IPS-18a (cell line): Measurements from ENCODE around the gene MTA1.

Source experiments
- H3K27ac ChIP-seq: one replicate; pipeline ENCODE4 v1.5.1; 2013; ENCODE audit warnings: low read length
- H3K27me3 ChIP-seq: one replicate; pipeline ENCODE4 v1.6.1; 2013; ENCODE audit warnings: mild to moderate bottlenecking, low read length; ENCODE audit not compliant: control insufficient read depth, insufficient read depth
- H3K36me3 ChIP-seq: one replicate; pipeline ENCODE4 v1.6.1; 2013; ENCODE audit warnings: low read depth, low read length; ENCODE audit not compliant: control insufficient read depth
- H3K4me1 ChIP-seq: one replicate; pipeline ENCODE4 v1.6.1; 2013; ENCODE audit warnings: low read depth, low read length; ENCODE audit not compliant: control insufficient read depth
- H3K4me3 ChIP-seq: one replicate; pipeline ENCODE4 v1.5.1; 2013; ENCODE audit warnings: low read length
- H3K9ac ChIP-seq: one replicate; pipeline ENCODE4 v1.6.1; 2013; ENCODE audit warnings: mild to moderate bottlenecking, low read length, moderate library complexity
- H3K9me3 ChIP-seq: one replicate; pipeline ENCODE4 v1.6.1; 2013; ENCODE audit warnings: low read depth, low read length; ENCODE audit not compliant: control insufficient read depth

Gene MTA1

GRCh38 chr14:105492971-105493871, 73.6 kb downstream of the MTA1 start:
- Histone ChIP-seq H3K27me3 (peaks cover 14% of the 10 kb centered on the region), H3K4me1 (peaks cover 4% of the 10 kb centered on the region), H3K27ac (no peak overlapping the region), H3K9me3 (no peaks in the 10 kb centered on the region), H3K4me3 (no peak overlapping the region), H3K9ac (no peak overlapping the region), H3K36me3 (no peaks in the 10 kb centered on the region)

DNA sequence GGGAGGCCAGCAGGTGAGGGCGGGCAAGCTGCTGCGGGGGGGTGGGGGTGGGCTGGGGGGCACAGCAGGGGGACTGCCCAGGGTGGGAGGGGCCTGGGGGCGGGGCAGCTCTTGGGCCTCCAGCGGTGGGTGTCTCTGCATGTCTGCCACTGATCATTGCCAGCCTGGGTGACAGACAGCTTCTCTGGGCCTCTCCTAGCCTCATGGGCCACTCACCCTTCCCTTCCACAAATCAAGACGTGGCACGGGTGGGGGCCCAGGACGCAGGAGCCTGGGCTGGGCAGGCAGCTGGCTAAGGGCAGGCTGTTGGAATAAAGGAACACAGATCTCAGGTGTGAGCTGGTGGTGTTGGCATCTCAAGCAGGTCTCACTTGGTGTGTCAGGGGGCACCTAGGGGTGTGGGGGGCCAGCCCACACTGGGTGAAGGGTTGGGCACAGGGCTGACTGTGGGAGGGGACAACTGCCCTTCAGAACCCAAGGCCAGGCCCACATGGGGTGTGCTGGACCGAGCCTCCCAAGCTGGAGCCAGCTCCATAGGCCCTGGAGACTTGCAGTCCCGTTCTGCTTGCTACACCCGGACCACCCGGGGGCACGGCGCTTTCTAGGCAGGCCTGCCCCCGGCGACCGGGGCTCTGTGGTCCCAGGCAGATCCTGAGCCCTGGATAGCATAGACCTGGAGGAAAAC, 74.4 kb downstream of the MTA1 start:
- Histone ChIP-seq H3K4me3 (no peak overlapping the region), H3K27me3 (peaks cover 6% of the 10 kb centered on the region), H3K36me3 (no peaks in the 10 kb centered on the region), H3K27ac (no peak overlapping the region), H3K9ac (no peak overlapping the region), H3K9me3 (no peaks in the 10 kb centered on the region), H3K4me1 (peaks cover 4% of the 10 kb centered on the region)

DNA sequence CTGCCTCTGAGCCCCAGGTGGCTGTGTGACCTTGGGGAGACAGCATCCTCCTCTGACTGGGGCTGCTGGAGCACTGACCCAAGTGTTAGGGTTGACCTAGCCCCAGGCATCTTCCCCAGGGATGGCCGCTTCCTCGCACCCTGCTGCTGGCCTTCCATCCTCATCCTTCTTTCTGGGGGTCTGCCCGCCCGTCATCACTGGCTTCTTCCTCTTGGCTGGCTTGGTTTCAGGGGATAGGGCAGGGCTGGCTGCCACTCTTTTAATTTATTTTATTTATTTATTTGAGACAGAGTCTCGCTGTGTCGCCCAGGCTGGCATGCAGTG, 74.9 kb downstream of the MTA1 start:
- Histone ChIP-seq H3K4me3 (no peak overlapping the region), H3K4me1 (no peaks in the 10 kb centered on the region), H3K9me3 (no peaks in the 10 kb centered on the region), H3K27ac (no peak overlapping the region), H3K27me3 (peaks cover under 1% of the 10 kb centered on the region), H3K36me3 (no peaks in the 10 kb centered on the region), H3K9ac (no peak overlapping the region)

- H3K4me1 ChIP-seq: no peaks in the 10 kb centered on the region
- H3K27me3 ChIP-seq: no peaks in the 10 kb centered on the region
- no peak overlapping the region for H3K9ac ChIP-seq
- H3K9me3 ChIP-seq: no peaks in the 10 kb centered on the region
- no peak overlapping the region for H3K27ac ChIP-seq
- no peaks in the 10 kb centered on the region for H3K36me3 ChIP-seq
- H3K4me3 ChIP-seq: no peak overlapping the region
Observed at GRCh38 chr14:105495101-105495989, 75.7 kb downstream of the MTA1 start.

- H3K4me1 ChIP-seq: no peaks in the 10 kb centered on the region
- H3K4me3 ChIP-seq: no peak overlapping the region
- H3K9ac ChIP-seq: no peak overlapping the region
- no peak overlapping the region for H3K27ac ChIP-seq
- H3K9me3 ChIP-seq: no peaks in the 10 kb centered on the region
- no peaks in the 10 kb centered on the region for H3K36me3 ChIP-seq
- H3K27me3 ChIP-seq: no peaks in the 10 kb centered on the region
Observed at GRCh38 chr14:105495990-105496830, 76.6 kb downstream of the MTA1 start.

DNA sequence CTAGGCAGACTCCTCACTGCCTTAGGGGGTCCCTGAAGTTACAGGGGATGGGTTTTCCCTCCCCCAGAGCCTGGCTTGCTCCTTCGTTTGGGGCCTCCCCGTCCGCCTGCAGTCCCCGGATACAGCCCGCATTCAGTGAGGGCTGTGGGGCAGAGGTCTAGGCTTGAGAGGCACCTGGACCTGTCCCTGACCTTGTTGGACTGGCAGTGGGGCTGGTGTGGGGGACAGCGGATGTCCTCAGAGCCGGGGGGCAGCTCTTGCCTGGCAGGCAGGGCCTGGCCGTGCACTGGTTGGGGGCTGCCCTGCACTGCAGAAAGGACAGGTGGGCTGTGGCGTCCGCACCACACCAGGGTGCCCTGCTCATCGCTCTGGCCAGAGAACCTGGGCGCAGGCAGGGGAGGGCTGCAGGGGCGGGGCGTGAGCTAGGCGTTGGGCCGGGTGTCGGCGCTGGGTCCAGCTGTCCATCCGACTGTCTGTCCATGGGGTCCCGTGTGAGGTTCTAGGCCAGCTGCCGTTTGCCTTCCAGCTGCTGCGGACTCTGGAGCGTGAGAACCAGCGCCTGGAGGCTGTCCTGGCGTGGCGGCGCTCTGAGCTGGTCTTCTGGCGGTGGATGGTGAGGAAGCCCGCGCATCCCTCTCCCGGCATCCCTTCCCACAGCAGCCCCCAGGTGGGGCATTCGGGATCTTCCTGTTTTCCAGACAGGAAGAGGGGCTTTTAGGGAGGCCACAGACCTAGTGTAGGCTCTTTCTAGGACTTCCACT, 77.4 kb downstream of the MTA1 start:
- Histone ChIP-seq H3K27me3 (no peaks in the 10 kb centered on the region), H3K4me1 (no peaks in the 10 kb centered on the region), H3K9ac (no peak overlapping the region), H3K9me3 (no peaks in the 10 kb centered on the region), H3K4me3 (no peak overlapping the region), H3K27ac (no peak overlapping the region), H3K36me3 (no peaks in the 10 kb centered on the region)

- H3K4me3 ChIP-seq: no peak overlapping the region
- no peaks in the 10 kb centered on the region for H3K36me3 ChIP-seq
- no peaks in the 10 kb centered on the region for H3K27me3 ChIP-seq
- no peak overlapping the region for H3K27ac ChIP-seq
- no peaks in the 10 kb centered on the region for H3K4me1 ChIP-seq
- H3K9ac ChIP-seq: no peak overlapping the region
- no peaks in the 10 kb centered on the region for H3K9me3 ChIP-seq
Observed at GRCh38 chr14:105497671-105498429, 78.2 kb downstream of the MTA1 start.

DNA sequence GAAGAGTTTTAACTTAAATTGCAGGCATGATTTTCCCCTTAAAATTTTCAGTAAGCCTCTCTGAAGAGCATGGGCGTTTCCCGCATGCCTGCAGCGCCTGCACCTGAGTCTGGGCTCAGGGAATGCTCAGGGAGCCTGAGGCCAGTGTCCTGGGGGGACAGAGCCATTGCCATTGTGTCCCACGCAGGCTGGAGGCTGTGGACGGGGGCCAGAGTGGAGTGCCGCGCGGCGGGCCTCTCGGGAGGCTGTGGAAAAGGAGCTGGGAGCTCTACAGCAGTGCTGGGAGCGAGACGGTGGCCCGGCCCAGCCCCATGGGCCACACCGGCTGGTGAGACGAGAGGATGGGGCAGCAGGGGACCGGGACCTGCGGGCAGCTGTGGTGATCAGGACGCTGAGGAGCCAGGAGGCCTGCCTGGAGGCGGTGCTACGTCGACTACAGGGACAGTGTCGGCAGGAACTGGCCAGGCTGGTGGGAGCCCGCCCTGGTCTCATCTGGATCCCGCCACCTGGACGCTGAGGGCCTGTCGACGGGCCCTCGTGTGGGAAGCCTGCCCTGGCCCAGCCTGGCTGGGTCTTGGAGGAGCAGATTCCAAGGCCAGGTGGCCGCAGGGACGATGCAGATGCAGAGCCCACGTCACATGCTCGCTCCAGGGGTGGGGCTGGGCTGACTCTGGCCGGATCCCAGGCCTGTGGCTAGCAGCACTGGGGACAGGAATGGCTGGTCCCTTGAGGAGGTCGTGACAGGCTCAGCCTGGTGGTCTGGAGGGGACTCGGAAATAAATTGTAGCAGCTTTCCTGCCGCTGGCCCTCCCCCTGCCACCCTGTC, 79.0 kb downstream of the MTA1 start:
- no peak overlapping the region for H3K9ac ChIP-seq
- H3K4me3 ChIP-seq: no peak overlapping the region
- H3K9me3 ChIP-seq: no peaks in the 10 kb centered on the region
- H3K27ac ChIP-seq: no peak overlapping the region
- H3K4me1 ChIP-seq: no peaks in the 10 kb centered on the region
- H3K36me3 ChIP-seq: no peaks in the 10 kb centered on the region
- no peaks in the 10 kb centered on the region for H3K27me3 ChIP-seq

DNA sequence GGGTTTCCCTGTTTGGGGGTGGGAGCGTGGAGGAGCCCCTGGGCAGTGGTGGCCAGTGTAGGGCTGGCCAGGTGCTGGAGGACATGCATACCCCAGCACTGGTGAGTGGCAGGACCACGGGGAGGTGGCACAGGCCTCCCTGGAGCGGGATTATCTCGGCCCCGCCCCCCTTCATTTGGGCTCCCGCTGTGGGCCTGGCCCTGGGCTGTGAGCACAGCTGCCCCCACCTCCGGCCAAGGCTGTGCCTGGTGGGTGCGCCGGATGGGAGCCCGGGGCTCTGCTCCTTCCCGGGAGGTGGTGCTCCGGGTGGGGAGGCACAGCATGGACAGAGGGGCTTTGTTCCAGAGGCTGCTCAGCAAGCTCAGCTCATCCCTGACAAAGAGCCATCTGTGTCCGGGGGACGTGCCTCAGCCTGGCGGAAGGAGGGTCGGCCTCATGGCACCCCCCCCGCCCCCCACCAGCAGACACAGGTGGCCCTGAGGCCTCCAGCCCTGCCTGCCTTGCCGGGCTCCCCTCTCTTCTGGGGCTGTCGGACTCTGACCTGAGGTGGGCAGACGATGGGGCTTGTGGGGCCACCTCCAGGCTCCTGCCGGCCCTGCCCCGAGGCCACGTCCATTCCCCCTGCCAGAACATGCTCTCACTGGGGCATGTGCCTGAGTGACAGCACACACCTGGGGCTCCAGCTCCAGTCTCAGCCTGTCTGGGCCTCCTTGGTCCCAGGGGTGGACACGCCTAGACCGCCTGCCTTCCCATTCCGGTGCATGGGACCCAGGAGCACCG, 79.8 kb downstream of the MTA1 start:
- Histone ChIP-seq H3K36me3 (no peaks in the 10 kb centered on the region), H3K9ac (no peak overlapping the region), H3K4me1 (no peaks in the 10 kb centered on the region), H3K9me3 (no peaks in the 10 kb centered on the region), H3K27me3 (no peaks in the 10 kb centered on the region), H3K27ac (no peak overlapping the region), H3K4me3 (no peak overlapping the region)
